GM19351 (cell line): ENCODE data around the gene ZNHIT6.
"Not testable (repeated sequence)": the region's sequence is repeated elsewhere in the genome, so short reads cannot be mapped to it uniquely, and the experiment has no call there.

Source experiments
- ATAC-seq: cut with Tn5 transposase; IDR thresholded peaks from one replicate; pipeline ENCODE4 v1.9.1; 2021; ENCODE audit warnings: mild to moderate bottlenecking, moderate library complexity; ENCODE audit not compliant: unreplicated experiment

ZNHIT6 gene

GRCh38 chr1:85707990-85708828, at the start of gene ZNHIT6:
Gene ZNHIT6, minus strand, starts transcription at chr1:85708433. Its CDS starts 149 bp downstream, at chr1:85708284.
- ATAC-seq = peak; percentile 79

GRCh38 chr1:85756864-85757263, 48.6 kb upstream of the ZNHIT6 start:
- ATAC-seq = no peak

- ATAC-seq = no peak
These were observed 39.9 kb upstream of the ZNHIT6 start for GRCh38 chr1:85748120-85748519.

GRCh38 chr1:85746777-85747176, 38.5 kb upstream of the ZNHIT6 start:
- ATAC-seq = no peak

- ATAC-seq = no peak
These were observed 35.6 kb upstream of the ZNHIT6 start for GRCh38 chr1:85743814-85744213.

GRCh38 chr1:85734931-85735330, 26.7 kb upstream of the ZNHIT6 start:
- no peak for ATAC-seq

- no peak for ATAC-seq
These were observed 10.6 kb upstream of the ZNHIT6 start for GRCh38 chr1:85718678-85719340.

GRCh38 chr1:85714418-85715114, 6.3 kb upstream of the ZNHIT6 start:
- not testable (repeated sequence) for ATAC-seq

- no peak for ATAC-seq
These were observed 595 bp upstream of the ZNHIT6 start for GRCh38 chr1:85708829-85709227.

- ATAC-seq = peak; percentile 36
These were observed 805 bp downstream of the ZNHIT6 start for GRCh38 chr1:85707267-85707989.

- no peak for ATAC-seq
These were observed 2.3 kb downstream of the ZNHIT6 start for GRCh38 chr1:85705940-85706339.

GRCh38 chr1:85700422-85700821, 7.8 kb downstream of the ZNHIT6 start:
- ATAC-seq = no peak

- no peak for ATAC-seq
These were observed 10.3 kb downstream of the ZNHIT6 start for GRCh38 chr1:85697895-85698294.

GRCh38 chr1:85692730-85693314, 15.4 kb downstream of the ZNHIT6 start:
- no peak for ATAC-seq

GRCh38 chr1:85689775-85690404, 18.3 kb downstream of the ZNHIT6 start:
- no peak for ATAC-seq

GRCh38 chr1:85683292-85684025, 24.8 kb downstream of the ZNHIT6 start:
- no peak for ATAC-seq

- ATAC-seq = no peak
These were observed 27.1 kb downstream of the ZNHIT6 start for GRCh38 chr1:85681087-85681486.

- no peak for ATAC-seq
These were observed 30.0 kb downstream of the ZNHIT6 start for GRCh38 chr1:85678193-85678592.

GRCh38 chr1:85677656-85678055, 30.6 kb downstream of the ZNHIT6 start:
- ATAC-seq = no peak
